ENCODE data around the gene KRT12. TPM values are rescaled to one million over a fixed set of nuclear protein-coding genes. Genes with fewer than 3 reads are reported as not detected.
A peak's percentile ranks its signal among the peaks of the same experiment; 100 is the strongest.

Gene KRT12
- total and polyA plus RNA-seq, 9 of the 15 experiments (the other 6 are each of a cell fraction or from before 2014, with no cell fraction given), result 0.18 to 7.0 (median 2.2) TPM

- no peak for TF ChIP-seq TCF15 (CRISPR knock-in tag; IDR thresholded peaks at IDR 0.05)
- TF ChIP-seq NCOA4 (IDR thresholded peaks at IDR 0.05; ENCODE audit: partially characterized antibody), result no peak
- no peak for TF ChIP-seq RBM14 (IDR thresholded peaks at IDR 0.05; ENCODE audit: borderline replicate concordance, insufficient read depth, low read depth, low read length)
- TF ChIP-seq ARNT (IDR thresholded peaks at IDR 0.05), result peak in 1 of 2 experiments; percentile 87; a peak in 2 of 4 replicates
- TF ChIP-seq, protein P1, sequence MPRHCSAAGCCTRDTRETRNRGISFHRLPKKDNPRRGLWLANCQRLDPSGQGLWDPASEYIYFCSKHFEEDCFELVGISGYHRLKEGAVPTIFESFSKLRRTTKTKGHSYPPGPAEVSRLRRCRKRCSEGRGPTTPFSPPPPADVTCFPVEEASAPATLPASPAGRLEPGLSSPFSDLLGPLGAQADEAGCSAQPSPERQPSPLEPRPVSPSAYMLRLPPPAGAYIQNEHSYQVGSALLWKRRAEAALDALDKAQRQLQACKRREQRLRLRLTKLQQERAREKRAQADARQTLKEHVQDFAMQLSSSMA (CRISPR knock-in tag; IDR thresholded peaks at IDR 0.05), result no peak
- TF ChIP-seq MAFG (tag; conservative IDR thresholded peaks at IDR 0.05), result no peak
- TF ChIP-seq, protein P2, sequence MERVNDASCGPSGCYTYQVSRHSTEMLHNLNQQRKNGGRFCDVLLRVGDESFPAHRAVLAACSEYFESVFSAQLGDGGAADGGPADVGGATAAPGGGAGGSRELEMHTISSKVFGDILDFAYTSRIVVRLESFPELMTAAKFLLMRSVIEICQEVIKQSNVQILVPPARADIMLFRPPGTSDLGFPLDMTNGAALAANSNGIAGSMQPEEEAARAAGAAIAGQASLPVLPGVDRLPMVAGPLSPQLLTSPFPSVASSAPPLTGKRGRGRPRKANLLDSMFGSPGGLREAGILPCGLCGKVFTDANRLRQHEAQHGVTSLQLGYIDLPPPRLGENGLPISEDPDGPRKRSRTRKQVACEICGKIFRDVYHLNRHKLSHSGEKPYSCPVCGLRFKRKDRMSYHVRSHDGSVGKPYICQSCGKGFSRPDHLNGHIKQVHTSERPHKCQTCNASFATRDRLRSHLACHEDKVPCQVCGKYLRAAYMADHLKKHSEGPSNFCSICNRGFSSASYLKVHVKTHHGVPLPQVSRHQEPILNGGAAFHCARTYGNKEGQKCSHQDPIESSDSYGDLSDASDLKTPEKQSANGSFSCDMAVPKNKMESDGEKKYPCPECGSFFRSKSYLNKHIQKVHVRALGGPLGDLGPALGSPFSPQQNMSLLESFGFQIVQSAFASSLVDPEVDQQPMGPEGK (CRISPR knock-in tag; IDR thresholded peaks at IDR 0.05; ENCODE audit: borderline replicate concordance), result no peak
- peak; percentile 70; the same call in 1 of the 2 replicates for TF ChIP-seq KLF1 (tag; IDR thresholded peaks at IDR 0.05)
- no peak for TF ChIP-seq RBM25 (IDR thresholded peaks at IDR 0.05; ENCODE audit: low read depth, low read length, severe bottlenecking)
- no peak for TF ChIP-seq CBFB (CRISPR knock-in tag; IDR thresholded peaks at IDR 0.05)
- no peak for TF ChIP-seq RUNX1 (IDR thresholded peaks at IDR 0.05; ENCODE audit: low read depth)
- TF ChIP-seq CUX1 (CRISPR knock-in tag; IDR thresholded peaks at IDR 0.05), result no peak
- no peak for TF ChIP-seq FOXK1 (CRISPR knock-in tag; IDR thresholded peaks at IDR 0.05; ENCODE audit: borderline replicate concordance)
- TF ChIP-seq, protein P3, sequence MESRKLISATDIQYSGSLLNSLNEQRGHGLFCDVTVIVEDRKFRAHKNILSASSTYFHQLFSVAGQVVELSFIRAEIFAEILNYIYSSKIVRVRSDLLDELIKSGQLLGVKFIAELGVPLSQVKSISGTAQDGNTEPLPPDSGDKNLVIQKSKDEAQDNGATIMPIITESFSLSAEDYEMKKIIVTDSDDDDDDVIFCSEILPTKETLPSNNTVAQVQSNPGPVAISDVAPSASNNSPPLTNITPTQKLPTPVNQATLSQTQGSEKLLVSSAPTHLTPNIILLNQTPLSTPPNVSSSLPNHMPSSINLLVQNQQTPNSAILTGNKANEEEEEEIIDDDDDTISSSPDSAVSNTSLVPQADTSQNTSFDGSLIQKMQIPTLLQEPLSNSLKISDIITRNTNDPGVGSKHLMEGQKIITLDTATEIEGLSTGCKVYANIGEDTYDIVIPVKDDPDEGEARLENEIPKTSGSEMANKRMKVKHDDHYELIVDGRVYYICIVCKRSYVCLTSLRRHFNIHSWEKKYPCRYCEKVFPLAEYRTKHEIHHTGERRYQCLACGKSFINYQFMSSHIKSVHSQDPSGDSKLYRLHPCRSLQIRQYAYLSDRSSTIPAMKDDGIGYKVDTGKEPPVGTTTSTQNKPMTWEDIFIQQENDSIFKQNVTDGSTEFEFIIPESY (CRISPR knock-in tag; IDR thresholded peaks at IDR 0.05), result no peak
- 0 out of 2 replicates have a peak, but pooled peaks have one; percentile 41 for TF ChIP-seq ZNF79 (CRISPR knock-in tag; IDR thresholded peaks at IDR 0.05; ENCODE audit: low read depth)
- no peak for TF ChIP-seq RFX5 (IDR thresholded peaks at IDR 0.05; ENCODE audit: low read depth, low read length)
- no peak for TF ChIP-seq MAFK (IDR thresholded peaks at IDR 0.05; ENCODE audit: low read length)
Observed at GRCh38 chr17:40818733-40819527, 48.1 kb downstream of the KRT12 start (continued).
